Right ventricle myocardium superior (tissue), 1 donor: ENCODE measurements around the gene FDXACB1. TPM values are rescaled to one million over a fixed set of nuclear protein-coding genes. Genes with fewer than 3 reads are reported as not detected.

Source experiments
- ATAC-seq: fragments of 200-7000 bp; cut with Tn5 transposase; one replicate; pipeline ENCODE4 v1.9.1; 2020; ENCODE audit warnings: mild to moderate bottlenecking; ENCODE audit not compliant: poor library complexity
- DNase-seq: peaks from one replicate; pipeline ENCODE4 v3.0.0-alpha.2; 2020
- intact Hi-C: fragments of 100-400 bp; cut with DNase I; formaldehyde crosslinking; loops from one replicate; pipeline ENCODE4 v1.11.2; 2022
- total RNA-seq: library from RNA; stranded (reverse); fragmentation: NEBNext Ultra II Directional; extraction: Animal tissue kit (Norgen Biotek cat#: 25700); gene quantifications from one replicate; pipeline ENCODE4 v1.2.1, GENCODE V29; 2021
- donor health status: DM: no; HTN: yes; CAD: no; lungs with severe emphysema.

The FDXACB1 gene
- total RNA-seq, 1 donor from 2014 or later, result 0.86 TPM

- ATAC-seq, result no peak
- intact Hi-C loops, result no loop called here
- no peak for DNase-seq
Observed at GRCh38 chr11:111852103-111852502, 26.9 kb downstream of the FDXACB1 start.

- intact Hi-C loops, result no loop called here
- ATAC-seq, result no peak
- DNase-seq, result no peak
Observed at GRCh38 chr11:111851636-111852035, 27.3 kb downstream of the FDXACB1 start.

GRCh38 chr11:111851067-111851466 is 27.9 kb downstream of the FDXACB1 start:
- ATAC-seq (no peak), DNase-seq (no peak)
- intact Hi-C loops, result no loop called here

- intact Hi-C loops, result no loop called here
- no peak for ATAC-seq
- no peak for DNase-seq
Observed at GRCh38 chr11:111849631-111850030, 29.3 kb downstream of the FDXACB1 start.

GRCh38 chr11:111846636-111847035 is 32.3 kb downstream of the FDXACB1 start:
- no peak for ATAC-seq
- intact Hi-C loops, result no loop called here

GRCh38 chr11:111846063-111846462 is 32.9 kb downstream of the FDXACB1 start:
- no peak for DNase-seq
- no peak for ATAC-seq
- intact Hi-C loops, result no loop called here

More at GRCh38 chr11:111846636-111847035, 32.3 kb downstream of the FDXACB1 start:
- no peak for DNase-seq

- no peak for ATAC-seq
- no peak for DNase-seq
- intact Hi-C loops, result no loop called here
Observed at GRCh38 chr11:111845276-111846028, 33.5 kb downstream of the FDXACB1 start.

GRCh38 chr11:111843661-111844060 is 35.3 kb downstream of the FDXACB1 start:
- ATAC-seq (no peak), DNase-seq (no peak)
- intact Hi-C loops, result loop anchor here (5.0 kb wide), 2 partner anchors 241 to 256 kb away; partner anchors contain the start of gene SIK2

- ATAC-seq, result peak; percentile 93
- intact Hi-C loops, result loop anchor here (2.0 to 5.0 kb wide), 3 partner anchors 239 to 277 kb away; partner anchors contain the start of gene SIK2
Observed at GRCh38 chr11:111841370-111842053, 37.5 kb downstream of the FDXACB1 start.

GRCh38 chr11:111840143-111840542 is 38.8 kb downstream of the FDXACB1 start:
- ATAC-seq, result peak; percentile 44
- intact Hi-C loops, result loop anchor here (2.0 to 5.0 kb wide), 3 partner anchors 238 to 275 kb away; partner anchors contain the start of gene SIK2

More at GRCh38 chr11:111841370-111842053, 37.5 kb downstream of the FDXACB1 start:
- peak; percentile 90 for DNase-seq

GRCh38 chr11:111838054-111838453 is 40.9 kb downstream of the FDXACB1 start:
- ATAC-seq (no peak), DNase-seq (no peak)
- intact Hi-C loops, result loop anchor here (5.0 kb wide), 1 partner anchor 56 kb away; no protein-coding TSS in a partner anchor

More at GRCh38 chr11:111840143-111840542, 38.8 kb downstream of the FDXACB1 start:
- no peak for DNase-seq

- intact Hi-C loops, result loop anchor here (5.0 kb wide), 1 partner anchor 55 kb away; no protein-coding TSS in a partner anchor
- no peak for ATAC-seq
- no peak for DNase-seq
Observed at GRCh38 chr11:111837366-111837891, 41.5 kb downstream of the FDXACB1 start.

GRCh38 chr11:111836721-111837120 is 42.2 kb downstream of the FDXACB1 start:
- ATAC-seq (no peak), DNase-seq (no peak)
- intact Hi-C loops, result loop anchor here (5.0 kb wide), 1 partner anchor 54 kb away; no protein-coding TSS in a partner anchor

- intact Hi-C loops, result loop anchor here (5.0 kb wide), 1 partner anchor 54 kb away; no protein-coding TSS in a partner anchor
- ATAC-seq, result peak; percentile 7
Observed at GRCh38 chr11:111836162-111836561, 42.8 kb downstream of the FDXACB1 start.

GRCh38 chr11:111835665-111836064 is 43.3 kb downstream of the FDXACB1 start:
- no peak for ATAC-seq
- no peak for DNase-seq
- intact Hi-C loops, result loop anchor here (5.0 kb wide), 1 partner anchor 53 kb away; no protein-coding TSS in a partner anchor

More at GRCh38 chr11:111836162-111836561, 42.8 kb downstream of the FDXACB1 start:
- no peak for DNase-seq

GRCh38 chr11:111834432-111835163 is 44.4 kb downstream of the FDXACB1 start:
- intact Hi-C loops, result loop anchor here (5.0 kb wide), 1 partner anchor 52 kb away; no protein-coding TSS in a partner anchor
- no peak for ATAC-seq

GRCh38 chr11:111833524-111833923 is 45.4 kb downstream of the FDXACB1 start:
- DNase-seq (no peak), ATAC-seq (peak; percentile 46)
- intact Hi-C loops, result no loop called here

More at GRCh38 chr11:111834432-111835163, 44.4 kb downstream of the FDXACB1 start:
- DNase-seq, result no peak
